ENCODE measurements around the gene SHC2. TPM values are rescaled to one million over a fixed set of nuclear protein-coding genes. Genes with fewer than 3 reads are reported as not detected.

SHC2 gene
- total and polyA plus RNA-seq, 2 of the 13 experiments (the other 11 are each of a cell fraction or from before 2014, with no cell fraction given) = 9.0 to 18.3 TPM

GRCh38 chr19:388691-389090 lies 72.1 kb downstream of the SHC2 start:
- Histone ChIP-seq H3K27ac (ENCODE audit: extremely low read length, insufficient read depth, low read length) (no peak overlapping the region), H2AFZ (ENCODE audit: low read length) (no peak overlapping the region), H3K9me3 (ENCODE audit: low read length) (no peaks in the 10 kb centered on the region), H4K20me1 (ENCODE audit: insufficient read depth, low read length) (no peaks in the 10 kb centered on the region), H3K4me3 (replicated peaks in 1 of 3; ENCODE audit: insufficient read depth in 1 of 3, low read depth in 2 of 3, low read length in 3 of 3) (no peak overlapping the region), H3K27me3 (ENCODE audit: control insufficient read depth in 1 of 2, insufficient read depth in 2 of 2, low read length in 2 of 2) (peaks cover 20 to 65% of the 10 kb centered on the region in 2 experiments; a peak in 4 of 5 replicates), H3K9ac (ENCODE audit: insufficient read depth, low read depth, low read length) (no peak overlapping the region), H3K79me2 (ENCODE audit: insufficient read depth, low read length) (no peaks in the 10 kb centered on the region), H3K4me2 (ENCODE audit: low read depth, low read length) (no peak overlapping the region), H3K36me3 (replicated peaks in 1 of 2; ENCODE audit: control insufficient read depth in 1 of 2, insufficient read depth in 2 of 2, low read length in 2 of 2) (no peaks in the 10 kb centered on the region), H3K4me1 (ENCODE audit: insufficient read depth, low read length) (no peaks in the 10 kb centered on the region)
- DNase-seq (ENCODE audit: low spot score) (no peak), FAIRE-seq (no peak), ATAC-seq (no peak)
- intact Hi-C loops (cut with micrococcal nuclease; ENCODE audit: unreplicated experiment) (loop anchor here (2.0 kb wide), 1 partner anchor 92 kb away; no protein-coding TSS in a partner anchor), in situ Hi-C loops (cut with HindIII; ENCODE audit: extremely low pct_ligation_motif_present, low pct_unique_long_range_greater_than_20kb) (no loop called here)
- CTCF ChIA-PET (ENCODE audit: low intra/inter-chr PET ratio, low total read pairs) = interaction anchor here (0.9 kb wide), 1 partner anchor 91 kb away, joined by 5 read pairs; no protein-coding TSS in a partner anchor
- BruUV-seq (replicated peaks) = no TSS peak
- POLR2A ChIA-PET = no interaction called here
- no peak for TF ChIP-seq ARID4A (CRISPR knock-in tag; IDR thresholded peaks at IDR 0.05; ENCODE audit: borderline replicate concordance)
- no peak for TF ChIP-seq FOSL2 (CRISPR knock-in tag; IDR thresholded peaks at IDR 0.05)
- WGBS (ENCODE audit: low lambda C conversion rate) = 17% methylated on average over 12 of the region's 17 CpGs

- Histone ChIP-seq H2AFZ (ENCODE audit: low read length) (no peak overlapping the region), H3K4me1 (ENCODE audit: insufficient read depth, low read length) (no peaks in the 10 kb centered on the region), H3K27me3 (ENCODE audit: control insufficient read depth in 1 of 2, insufficient read depth in 2 of 2, low read length in 2 of 2) (peaks cover 22 to 70% of the 10 kb centered on the region in 2 experiments), H3K4me3 (replicated peaks in 1 of 3; ENCODE audit: insufficient read depth in 1 of 3, low read depth in 2 of 3, low read length in 3 of 3) (no peak overlapping the region), H3K36me3 (replicated peaks in 1 of 2; ENCODE audit: control insufficient read depth in 1 of 2, insufficient read depth in 2 of 2, low read length in 2 of 2) (no peaks in the 10 kb centered on the region), H3K9ac (ENCODE audit: insufficient read depth, low read depth, low read length) (no peak overlapping the region), H3K4me2 (ENCODE audit: low read depth, low read length) (no peak overlapping the region), H3K27ac (ENCODE audit: extremely low read length, insufficient read depth, low read length) (no peak overlapping the region), H3K9me3 (ENCODE audit: low read length) (no peaks in the 10 kb centered on the region), H3K79me2 (ENCODE audit: insufficient read depth, low read length) (no peaks in the 10 kb centered on the region), H4K20me1 (ENCODE audit: insufficient read depth, low read length) (no peaks in the 10 kb centered on the region)
- in situ Hi-C loops (cut with HindIII; ENCODE audit: extremely low pct_ligation_motif_present, low pct_unique_long_range_greater_than_20kb) (no loop called here), intact Hi-C loops (cut with micrococcal nuclease; ENCODE audit: unreplicated experiment) (loop anchor here (2.0 kb wide), 1 partner anchor 93 kb away; no protein-coding TSS in a partner anchor)
- FAIRE-seq (no peak), ATAC-seq (no peak), DNase-seq (ENCODE audit: low spot score) (no peak)
- no TSS peak for BruUV-seq (replicated peaks)
- POLR2A ChIA-PET = no interaction called here
- CTCF ChIA-PET (ENCODE audit: low intra/inter-chr PET ratio, low total read pairs) = no interaction called here
- WGBS (ENCODE audit: low lambda C conversion rate) = 54% methylated on average over 8 of the region's 21 CpGs
- TF ChIP-seq GTF3A (CRISPR knock-in tag; conservative IDR thresholded peaks at IDR 0.05) (no peak), MTF1 (CRISPR knock-in tag; IDR thresholded peaks at IDR 0.05) (no peak), PRDM10 (CRISPR knock-in tag; IDR thresholded peaks at IDR 0.05; ENCODE audit: low read depth) (no peak), RBM22 (optimal IDR thresholded peaks at IDR 0.05; ENCODE audit: low read length) (no peak), TSC22D2 (CRISPR knock-in tag; IDR thresholded peaks at IDR 0.05; ENCODE audit: borderline replicate concordance) (no peak), GLMP (CRISPR knock-in tag; IDR thresholded peaks at IDR 0.05; ENCODE audit: borderline replicate concordance) (no peak), YEATS2 (CRISPR knock-in tag; IDR thresholded peaks at IDR 0.05; ENCODE audit: borderline replicate concordance) (no peak)
Observed at GRCh38 chr19:387777-388176, 73.1 kb downstream of the SHC2 start.
